NB4 (cell line): ENCODE results near the gene MANF.

Experiments used
- DNase-seq: peaks from one replicate; pipeline ENCODE4 v3.0.0; 2010; ENCODE audit warnings: low read depth
- H3K4me3 ChIP-seq: one replicate; pipeline ENCODE4 v1.5.1; 2011; ENCODE audit warnings: mild to moderate bottlenecking, low read depth, low read length, moderate library complexity
- MYC ChIP-seq: IDR thresholded peaks from 2 replicates; pipeline ENCODE4 v1.6.1; 2011; ENCODE audit warnings: low read depth, low read length
- POLR2A ChIP-seq: IDR thresholded peaks from 2 replicates; pipeline ENCODE4 v1.6.1; 2011; ENCODE audit warnings: mild to moderate bottlenecking; ENCODE audit not compliant: insufficient read length; ENCODE audit errors: extremely low read depth
- TF ChIP-seq, protein P1 (sequence below): IDR thresholded peaks from one replicate; pipeline ENCODE4 v1.5.1; 2012; ENCODE audit warnings: low read depth, low read length
- TF ChIP-seq, protein P2 (sequence below): IDR thresholded peaks from 2 replicates; pipeline ENCODE4 v1.6.1; 2011; ENCODE audit warnings: low read depth, low read length

Gene MANF

DNA sequence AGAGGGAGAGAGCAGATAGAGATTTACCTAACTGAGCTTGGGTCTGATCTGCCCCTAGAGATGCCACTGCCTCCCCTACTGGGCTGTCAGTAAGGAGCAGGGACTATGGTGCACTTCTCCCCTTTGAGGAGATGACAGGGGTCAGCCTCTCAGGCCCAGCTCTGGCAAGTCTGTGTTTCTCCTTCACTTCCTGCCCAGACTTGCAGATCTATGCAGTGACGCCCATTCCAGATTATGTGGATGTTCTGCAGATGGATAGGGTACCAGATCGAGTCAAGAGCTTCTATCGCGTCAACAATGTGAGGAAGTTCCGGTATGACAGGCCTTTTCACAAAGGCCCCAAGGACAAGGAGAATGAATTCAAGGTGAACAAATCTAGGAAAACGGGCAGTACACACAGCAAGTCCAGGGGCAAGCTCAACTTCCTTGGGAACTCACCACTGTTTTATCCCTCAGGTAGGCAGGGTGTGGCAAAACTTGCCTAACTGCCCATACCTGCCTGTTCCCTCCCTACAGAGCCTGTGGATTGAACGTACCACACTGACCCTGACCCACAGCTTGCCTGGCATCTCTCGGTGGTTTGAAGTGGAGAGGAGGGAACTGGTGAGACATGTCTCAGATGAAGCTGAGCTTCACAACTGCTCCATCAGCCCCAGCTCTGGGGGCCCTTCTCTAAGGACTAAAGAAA is 29.1 kb upstream of the MANF start:
- TF ChIP-seq, protein P1, sequence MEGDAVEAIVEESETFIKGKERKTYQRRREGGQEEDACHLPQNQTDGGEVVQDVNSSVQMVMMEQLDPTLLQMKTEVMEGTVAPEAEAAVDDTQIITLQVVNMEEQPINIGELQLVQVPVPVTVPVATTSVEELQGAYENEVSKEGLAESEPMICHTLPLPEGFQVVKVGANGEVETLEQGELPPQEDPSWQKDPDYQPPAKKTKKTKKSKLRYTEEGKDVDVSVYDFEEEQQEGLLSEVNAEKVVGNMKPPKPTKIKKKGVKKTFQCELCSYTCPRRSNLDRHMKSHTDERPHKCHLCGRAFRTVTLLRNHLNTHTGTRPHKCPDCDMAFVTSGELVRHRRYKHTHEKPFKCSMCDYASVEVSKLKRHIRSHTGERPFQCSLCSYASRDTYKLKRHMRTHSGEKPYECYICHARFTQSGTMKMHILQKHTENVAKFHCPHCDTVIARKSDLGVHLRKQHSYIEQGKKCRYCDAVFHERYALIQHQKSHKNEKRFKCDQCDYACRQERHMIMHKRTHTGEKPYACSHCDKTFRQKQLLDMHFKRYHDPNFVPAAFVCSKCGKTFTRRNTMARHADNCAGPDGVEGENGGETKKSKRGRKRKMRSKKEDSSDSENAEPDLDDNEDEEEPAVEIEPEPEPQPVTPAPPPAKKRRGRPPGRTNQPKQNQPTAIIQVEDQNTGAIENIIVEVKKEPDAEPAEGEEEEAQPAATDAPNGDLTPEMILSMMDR = no peak
- TF ChIP-seq, protein P2, sequence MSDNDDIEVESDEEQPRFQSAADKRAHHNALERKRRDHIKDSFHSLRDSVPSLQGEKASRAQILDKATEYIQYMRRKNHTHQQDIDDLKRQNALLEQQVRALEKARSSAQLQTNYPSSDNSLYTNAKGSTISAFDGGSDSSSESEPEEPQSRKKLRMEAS = no peak
- no peak for TF ChIP-seq MYC
- no peak for TF ChIP-seq POLR2A
- H3K4me3 ChIP-seq = no peak overlapping the region
- no peak for DNase-seq

DNA sequence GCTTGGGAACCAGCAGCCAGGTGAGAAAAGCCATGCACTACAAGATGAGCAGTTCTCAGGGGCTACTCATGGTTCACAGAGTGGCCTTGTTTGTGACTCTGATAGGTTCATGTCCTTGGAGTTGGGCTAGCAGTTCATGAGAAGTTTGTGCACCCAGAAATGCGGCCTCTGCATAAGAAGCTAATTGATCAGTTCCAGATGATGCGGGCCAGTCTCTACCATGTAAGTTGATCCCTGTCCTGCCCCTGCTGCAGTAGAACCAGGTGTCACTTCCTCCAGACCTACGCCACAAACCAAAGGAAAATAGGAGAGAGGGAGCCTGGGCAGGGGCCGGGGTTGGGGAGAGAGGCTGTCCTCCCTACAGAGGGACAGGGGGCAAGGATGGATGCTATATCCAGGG is 27.2 kb upstream of the MANF start:
- TF ChIP-seq POLR2A = no peak
- TF ChIP-seq, protein P1 = no peak
- TF ChIP-seq, protein P2 = no peak
- no peak for TF ChIP-seq MYC
- no peak for DNase-seq
- no peak overlapping the region for H3K4me3 ChIP-seq

DNA sequence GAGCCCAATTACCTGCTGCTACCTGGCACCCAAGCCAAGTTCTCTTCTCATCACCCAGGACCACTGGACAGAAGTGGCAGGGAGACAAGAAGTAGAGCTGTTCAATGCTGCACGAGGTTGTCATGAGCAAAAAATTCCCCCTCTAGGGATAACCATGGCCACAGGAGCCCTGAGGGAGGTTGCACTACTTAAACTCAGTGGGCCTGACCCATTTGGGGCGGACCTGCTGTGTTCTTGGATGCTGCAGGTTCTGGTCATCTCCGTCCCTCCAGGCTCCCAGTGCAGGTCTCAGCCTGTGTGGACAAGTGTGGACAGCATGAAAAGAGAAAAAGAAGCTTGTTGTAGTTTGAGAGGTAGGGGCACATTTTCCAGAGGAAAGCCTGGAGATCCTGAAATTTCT is 26.1 kb upstream of the MANF start:
- H3K4me3 ChIP-seq = no peak overlapping the region
- TF ChIP-seq MYC = no peak
- TF ChIP-seq, protein P2 = no peak
- TF ChIP-seq, protein P1 = no peak
- no peak for TF ChIP-seq POLR2A
- no peak for DNase-seq

DNA sequence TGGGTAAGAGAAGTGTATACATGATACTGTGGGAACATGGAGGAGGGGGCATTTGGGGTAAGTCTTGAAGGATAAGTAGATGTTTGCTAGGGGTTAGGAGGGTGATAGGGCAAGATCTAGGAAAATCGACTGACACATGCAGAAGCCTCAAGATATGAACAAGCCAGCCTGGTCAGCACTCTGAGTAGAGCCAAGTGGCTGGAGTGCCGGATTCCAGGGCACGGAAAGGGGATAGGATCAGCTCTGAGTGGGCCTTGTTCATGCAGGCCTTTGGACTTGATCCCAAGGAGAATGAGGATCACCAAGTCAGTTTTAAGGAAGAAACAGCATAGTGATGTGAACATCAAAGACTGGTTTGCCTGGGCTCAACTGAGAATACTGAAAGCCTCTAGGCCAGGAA is 24.3 kb upstream of the MANF start:
- DNase-seq = no peak
- H3K4me3 ChIP-seq = no peak overlapping the region
- TF ChIP-seq MYC = no peak
- TF ChIP-seq, protein P1 = no peak
- TF ChIP-seq POLR2A = no peak
- TF ChIP-seq, protein P2 = no peak

DNA sequence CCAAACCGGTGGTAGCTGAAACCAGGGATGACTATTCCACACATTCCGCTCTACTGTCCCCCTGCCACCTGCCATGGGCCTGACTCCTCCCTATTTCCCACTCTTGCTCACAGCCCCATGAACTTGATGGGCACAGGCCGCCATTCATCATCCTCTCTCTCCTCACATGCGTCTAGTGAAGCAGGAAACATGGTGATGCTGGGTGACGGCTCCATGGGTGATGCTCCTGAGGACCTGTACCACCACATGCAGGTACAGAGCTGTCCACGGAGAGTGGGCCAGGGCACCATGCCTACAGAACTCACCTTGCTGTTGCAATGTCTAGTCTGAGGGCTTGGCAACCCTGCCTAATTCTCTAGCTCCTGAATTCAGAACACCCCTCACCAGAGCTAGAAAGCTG is 23.3 kb upstream of the MANF start:
- no peak for TF ChIP-seq POLR2A
- TF ChIP-seq, protein P2 = no peak
- TF ChIP-seq MYC = no peak
- TF ChIP-seq, protein P1 = no peak
- DNase-seq = no peak
- no peak overlapping the region for H3K4me3 ChIP-seq
